ENCODE results near the gene INAVA. TPM values are rescaled to one million over a fixed set of nuclear protein-coding genes. Genes with fewer than 3 reads are reported as not detected.
"Not testable (repeated sequence)": the region's sequence is repeated elsewhere in the genome, so short reads cannot be mapped to it uniquely, and the experiment has no call there.

The INAVA gene
- total RNA-seq, 1 donor from 2014 or later, result 5.0 TPM

DNA sequence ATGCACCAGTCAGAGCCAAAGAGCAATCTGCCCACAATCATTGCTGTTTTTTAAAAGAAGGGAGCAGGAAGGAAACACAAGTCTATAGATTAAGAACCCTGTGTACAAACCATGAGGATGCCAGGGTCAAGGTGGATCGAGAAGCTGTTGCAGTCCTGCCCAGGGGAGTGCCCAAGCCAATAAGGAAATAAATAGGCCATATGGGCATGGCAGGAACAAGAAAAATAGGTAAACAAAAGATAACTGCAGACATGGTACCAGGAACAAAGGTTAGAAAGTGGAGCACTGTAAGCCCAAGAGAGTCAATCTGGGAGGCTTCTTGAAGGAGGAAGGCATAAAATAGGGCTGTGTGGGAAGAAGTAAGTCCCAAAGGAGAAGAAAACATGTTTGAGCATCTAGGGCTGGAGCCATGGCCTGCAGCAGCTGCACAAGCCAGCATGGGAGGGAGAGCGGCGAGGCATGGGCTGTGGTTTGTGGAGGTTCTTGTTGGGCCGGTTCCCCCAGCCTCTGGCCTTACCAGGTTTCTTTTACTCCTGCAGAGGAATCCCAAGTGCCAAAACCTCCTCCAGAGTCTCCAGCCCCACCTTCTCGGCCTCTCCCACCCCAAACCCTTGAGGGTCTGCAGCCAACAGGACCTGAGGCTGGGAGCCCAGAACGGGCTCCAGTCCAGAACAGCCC is 13.6 kb downstream of the INAVA start:
- H3K4me1 Mint-ChIP-seq (ENCODE audit: low read depth), result no peaks in the 10 kb centered on the region
- H3K4me3 Mint-ChIP-seq (ENCODE audit: unreplicated experiment), result no peak overlapping the region
- no peaks in the 10 kb centered on the region for H3K9me3 Mint-ChIP-seq (ENCODE audit: low read depth)
- TF ChIP-seq, protein P1, sequence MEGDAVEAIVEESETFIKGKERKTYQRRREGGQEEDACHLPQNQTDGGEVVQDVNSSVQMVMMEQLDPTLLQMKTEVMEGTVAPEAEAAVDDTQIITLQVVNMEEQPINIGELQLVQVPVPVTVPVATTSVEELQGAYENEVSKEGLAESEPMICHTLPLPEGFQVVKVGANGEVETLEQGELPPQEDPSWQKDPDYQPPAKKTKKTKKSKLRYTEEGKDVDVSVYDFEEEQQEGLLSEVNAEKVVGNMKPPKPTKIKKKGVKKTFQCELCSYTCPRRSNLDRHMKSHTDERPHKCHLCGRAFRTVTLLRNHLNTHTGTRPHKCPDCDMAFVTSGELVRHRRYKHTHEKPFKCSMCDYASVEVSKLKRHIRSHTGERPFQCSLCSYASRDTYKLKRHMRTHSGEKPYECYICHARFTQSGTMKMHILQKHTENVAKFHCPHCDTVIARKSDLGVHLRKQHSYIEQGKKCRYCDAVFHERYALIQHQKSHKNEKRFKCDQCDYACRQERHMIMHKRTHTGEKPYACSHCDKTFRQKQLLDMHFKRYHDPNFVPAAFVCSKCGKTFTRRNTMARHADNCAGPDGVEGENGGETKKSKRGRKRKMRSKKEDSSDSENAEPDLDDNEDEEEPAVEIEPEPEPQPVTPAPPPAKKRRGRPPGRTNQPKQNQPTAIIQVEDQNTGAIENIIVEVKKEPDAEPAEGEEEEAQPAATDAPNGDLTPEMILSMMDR (IDR thresholded peaks at IDR 0.05), result no peak
- peaks cover 7% of the 10 kb centered on the region for H3K36me3 Mint-ChIP-seq (ENCODE audit: low read depth)
- DNase-seq (ENCODE audit: low spot score), result no peak
- no peaks in the 10 kb centered on the region for H3K27me3 Mint-ChIP-seq (ENCODE audit: low read depth)
- no peak overlapping the region for H3K27ac Mint-ChIP-seq (ENCODE audit: unreplicated experiment)

DNA sequence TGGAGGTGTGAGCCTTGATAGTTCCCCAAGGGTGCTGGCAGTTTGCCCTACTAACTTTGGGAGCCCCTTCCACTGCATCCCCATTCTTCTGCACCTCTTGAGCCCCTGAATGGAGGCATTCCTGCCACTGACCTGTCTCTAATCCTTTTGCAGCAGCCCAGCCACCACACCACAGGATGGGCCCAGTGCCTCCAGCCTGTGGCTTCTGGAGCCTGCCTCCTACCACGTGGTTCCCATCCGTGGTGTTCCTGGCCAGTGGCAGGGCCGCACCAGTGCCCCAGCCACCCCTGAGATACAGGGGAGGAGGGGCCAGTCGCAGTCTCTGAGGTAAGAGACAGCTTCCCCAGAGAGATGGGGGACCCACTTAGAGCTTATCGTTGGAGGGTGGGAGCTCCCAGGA is 14.4 kb downstream of the INAVA start:
- Mint-ChIP-seq H3K27ac (ENCODE audit: unreplicated experiment) (no peak overlapping the region), H3K4me1 (ENCODE audit: low read depth) (no peaks in the 10 kb centered on the region), H3K27me3 (ENCODE audit: low read depth) (no peaks in the 10 kb centered on the region), H3K4me3 (ENCODE audit: unreplicated experiment) (no peak overlapping the region), H3K36me3 (ENCODE audit: low read depth) (peaks cover 7% of the 10 kb centered on the region), H3K9me3 (ENCODE audit: low read depth) (no peaks in the 10 kb centered on the region)
- TF ChIP-seq, protein P1 (IDR thresholded peaks at IDR 0.05), result no peak
- no peak for DNase-seq (ENCODE audit: low spot score)

DNA sequence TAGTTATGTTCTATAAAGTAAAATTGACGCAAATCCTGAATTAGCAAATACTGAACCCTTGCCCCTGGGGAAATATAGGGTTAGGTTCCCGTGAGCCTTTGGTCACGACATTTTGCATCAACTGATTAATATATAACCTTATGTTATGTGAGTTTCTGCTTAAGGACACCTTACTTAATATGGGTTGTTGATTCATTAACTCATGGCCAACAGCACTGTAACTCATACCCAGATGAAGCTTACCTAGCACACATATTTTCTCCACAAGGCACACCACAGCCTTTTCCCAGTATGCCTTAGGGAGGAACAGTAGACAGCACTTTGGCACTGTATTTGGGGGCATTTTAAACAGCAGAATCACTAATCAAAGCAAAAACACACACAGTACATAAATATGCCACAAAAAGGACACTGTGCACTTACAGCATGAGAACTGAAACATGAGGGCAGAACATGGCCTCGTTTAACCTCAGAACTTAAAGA is 15.1 kb downstream of the INAVA start:
- DNase-seq (ENCODE audit: low spot score), result no peak
- H3K4me3 Mint-ChIP-seq (ENCODE audit: unreplicated experiment), result no peak overlapping the region
- H3K4me1 Mint-ChIP-seq (ENCODE audit: low read depth), result no peaks in the 10 kb centered on the region
- TF ChIP-seq, protein P1 (IDR thresholded peaks at IDR 0.05), result no peak
- H3K36me3 Mint-ChIP-seq (ENCODE audit: low read depth), result peaks cover 7% of the 10 kb centered on the region
- H3K27me3 Mint-ChIP-seq (ENCODE audit: low read depth), result no peaks in the 10 kb centered on the region
- no peak overlapping the region for H3K27ac Mint-ChIP-seq (ENCODE audit: unreplicated experiment)
- no peaks in the 10 kb centered on the region for H3K9me3 Mint-ChIP-seq (ENCODE audit: low read depth)

DNA sequence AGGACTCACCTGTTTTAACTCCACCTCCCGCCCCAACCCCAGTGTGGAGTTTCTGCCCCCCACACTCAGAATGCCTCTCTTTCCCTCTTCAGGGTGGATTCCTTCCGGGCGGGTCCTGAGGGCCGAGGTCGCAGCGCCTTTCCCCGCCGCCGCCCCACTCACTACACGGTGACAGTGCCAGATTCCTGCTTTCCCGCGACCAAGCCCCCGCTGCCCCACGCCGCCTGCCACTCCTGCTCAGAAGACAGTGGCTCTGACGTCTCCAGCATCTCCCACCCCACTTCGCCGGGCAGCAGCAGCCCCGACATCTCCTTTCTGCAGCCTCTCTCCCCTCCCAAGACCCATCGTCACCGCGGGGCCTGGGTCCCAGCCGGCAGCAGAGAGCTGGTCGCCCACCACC is 16.7 kb downstream of the INAVA start:
- Mint-ChIP-seq H3K4me3 (ENCODE audit: unreplicated experiment) (no peak overlapping the region), H3K36me3 (ENCODE audit: low read depth) (peaks cover 7% of the 10 kb centered on the region), H3K9me3 (ENCODE audit: low read depth) (no peaks in the 10 kb centered on the region), H3K4me1 (ENCODE audit: low read depth) (no peaks in the 10 kb centered on the region), H3K27ac (ENCODE audit: unreplicated experiment) (no peak overlapping the region), H3K27me3 (ENCODE audit: low read depth) (no peaks in the 10 kb centered on the region)
- TF ChIP-seq, protein P1 (IDR thresholded peaks at IDR 0.05), result no peak
- peak; percentile 68 for DNase-seq (ENCODE audit: low spot score)

DNA sequence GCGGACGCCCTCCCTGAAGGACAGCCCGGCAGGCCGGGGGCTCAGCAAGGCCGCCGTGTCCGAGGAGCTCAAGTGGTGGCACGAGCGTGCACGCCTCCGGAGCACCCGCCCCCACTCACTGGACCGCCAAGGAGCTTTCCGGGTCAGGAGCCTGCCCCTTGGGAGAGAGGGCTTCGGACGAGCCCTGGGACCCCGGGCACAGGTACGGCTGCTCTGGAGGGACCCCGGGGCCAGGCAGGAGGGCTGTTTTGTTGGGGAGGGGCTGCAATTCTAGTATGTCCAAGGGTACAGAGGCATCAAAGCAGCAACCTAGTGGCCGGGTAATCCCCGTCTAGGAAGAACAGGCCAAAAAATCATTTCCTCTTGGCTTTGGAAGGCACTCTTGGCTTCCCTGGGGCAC is 17.2 kb downstream of the INAVA start:
- H3K4me1 Mint-ChIP-seq (ENCODE audit: low read depth); H3K4me3 Mint-ChIP-seq (ENCODE audit: unreplicated experiment); H3K27me3 Mint-ChIP-seq (ENCODE audit: low read depth); H3K36me3 Mint-ChIP-seq (ENCODE audit: low read depth); H3K27ac Mint-ChIP-seq (ENCODE audit: unreplicated experiment); H3K9me3 Mint-ChIP-seq (ENCODE audit: low read depth): not testable (repeated sequence)
- peak; percentile 62 for DNase-seq (ENCODE audit: low spot score)

Measured in chondrocyte (in vitro differentiated cells).